HCT116 (cell line): ENCODE results near the gene FTCDNL1. TPM values are rescaled to one million over a fixed set of nuclear protein-coding genes. Genes with fewer than 3 reads are reported as not detected.

Source experiments
- ATAC-seq: fragments of 200-7000 bp; cut with Tn5 transposase; 2 replicates; pipeline ENCODE4 v1.9.1; 2020; ENCODE audit warnings: mild to moderate bottlenecking, moderate library complexity
- BruUV-seq: library from RNA; stranded (reverse); fragments of 400-500 nt; replicated peaks from 2 replicates; lab custom pipeline; 2021; lab: Mats Ljungman, UMichigan
- CTCF ChIA-PET: fragments of 300-600 bp; sonication (Branson Sonifier 250); formaldehyde crosslinking; loops from one replicate; lab custom pipeline; 2021; ENCODE audit warnings: antibody characterized with exemption; lab: Charles Lee
- POLR2A ChIA-PET: fragments of 300-600, 350-600 bp; sonication (Branson Sonifier 250); formaldehyde crosslinking; loops from one replicate; lab custom pipeline; 2021; ENCODE audit warnings: antibody characterized with exemption; lab: Charles Lee
- RAD21 ChIA-PET, 2 experiments: fragments of 300-600 bp; sonication (Branson Sonifier 250); formaldehyde crosslinking; loops; one replicate each; lab custom pipeline; 2023; ENCODE audit warnings: low total read pairs in 2 of 2; ENCODE audit not compliant: uncharacterized antibody in 2 of 2, unreplicated experiment in 2 of 2, low non-redundant PET in 1 of 2; lab: Charles Lee
- DNase-seq: peaks from one replicate; pipeline ENCODE4 v3.0.0-alpha.2; 2010; ENCODE audit warnings: low read depth, low spot score
- H2AFZ ChIP-seq: fragments of 200-600 bp; shearing (Covaris generic), sonication (generic); 2 replicates; pipeline ENCODE4 v1.6.1; 2017; ENCODE audit warnings: low read depth, mixed run types, mixed read lengths, antibody characterized with exemption, low read length; ENCODE audit not compliant: poor library complexity, severe bottlenecking
- H3K27ac ChIP-seq: 2 replicates; pipeline ENCODE4 v1.5.1; 2012; ENCODE audit warnings: low read depth, low read length
- H3K27me3 ChIP-seq: fragments of 200-600 bp; sonication (generic); 2 replicates; pipeline ENCODE4 v1.6.1; 2016; ENCODE audit warnings: mixed run types, low read length, mixed read lengths; ENCODE audit not compliant: insufficient read depth
- H3K36me3 ChIP-seq, 2 experiments: fragments of 200-500 bp in 1 of 2; fragments of 200-600 bp in 1 of 2; sonication (Bioruptor generic) in 1 of 2; sonication (generic) in 1 of 2; 2 replicates each; pipeline versions ENCODE4 v1.5.1 to v1.6.1; 2014 to 2016; ENCODE audit warnings: low read length in 2 of 2, inconsistent platforms in 1 of 2, mixed read lengths in 1 of 2, mixed run types in 1 of 2; ENCODE audit not compliant: insufficient read depth in 2 of 2, control insufficient read depth in 1 of 2
- H3K4me1 ChIP-seq, 2 experiments: fragments of 200-600 bp in 1 of 2; sonication (generic) in 1 of 2; 2 replicates each; pipeline versions ENCODE4 v1.5.1 to v1.6.1; 2012 to 2017; ENCODE audit warnings: low read length in 2 of 2, inconsistent platforms in 1 of 2, mild to moderate bottlenecking in 1 of 2, mixed read lengths in 1 of 2, mixed run types in 1 of 2, moderate library complexity in 1 of 2; ENCODE audit not compliant: insufficient read depth in 2 of 2, control insufficient read depth in 1 of 2
- H3K4me2 ChIP-seq: fragments of 200-600 bp; sonication (generic); 2 replicates; pipeline ENCODE4 v1.6.1; 2017; ENCODE audit warnings: mixed run types, low read length, mixed read lengths
- H3K4me3 ChIP-seq, 2 experiments: fragments of 200-600 bp in 1 of 2; sonication (generic) in 1 of 2; replicated peaks in 1 of 2; 2 replicates each; pipeline ENCODE4 v1.5.1; 2011 to 2016; ENCODE audit warnings: low read length in 2 of 2, control low read depth in 1 of 2, low read depth in 1 of 2, mild to moderate bottlenecking in 1 of 2, mixed read lengths in 1 of 2, mixed run types in 1 of 2
- H3K79me2 ChIP-seq: fragments of 200-600 bp; sonication (generic); 2 replicates; pipeline ENCODE4 v1.6.1; 2017; ENCODE audit warnings: mild to moderate bottlenecking, mixed run types, low read length, moderate library complexity, mixed read lengths; ENCODE audit not compliant: insufficient read depth
- H3K9ac ChIP-seq: fragments of 200-600 bp; sonication (generic); 2 replicates; pipeline ENCODE4 v1.6.1; 2016; ENCODE audit warnings: low read length, mixed read lengths
- H3K9me2 ChIP-seq: fragments of 200-600 bp; sonication (generic), shearing (Covaris generic); 2 replicates; pipeline ENCODE4 v1.6.1; 2017; ENCODE audit warnings: mixed run types, mild to moderate bottlenecking, moderate library complexity; ENCODE audit not compliant: insufficient read depth
- H3K9me3 ChIP-seq, 2 experiments: fragments of 200-500 bp in 1 of 2; fragments of 200-600 bp in 1 of 2; sonication (Bioruptor generic) in 1 of 2; sonication (generic) in 1 of 2; 2 replicates each; pipeline ENCODE4 v1.6.1; 2014 to 2017; ENCODE audit warnings: low read length in 2 of 2, mixed read lengths in 2 of 2, inconsistent platforms in 1 of 2, low read depth in 1 of 2, mild to moderate bottlenecking in 1 of 2, mixed run types in 1 of 2, moderate library complexity in 1 of 2; ENCODE audit not compliant: control insufficient read depth in 1 of 2, insufficient read depth in 1 of 2
- H4K20me1 ChIP-seq: fragments of 200-600 bp; sonication (generic), shearing (Covaris generic); 2 replicates; pipeline ENCODE4 v1.6.1; 2017; ENCODE audit warnings: mixed run types, mild to moderate bottlenecking, moderate library complexity; ENCODE audit not compliant: insufficient read depth
- CBX3 ChIP-seq: IDR thresholded peaks from 2 replicates; pipeline ENCODE4 v1.6.1; 2012; ENCODE audit warnings: low read depth
- CEBPB ChIP-seq: IDR thresholded peaks from 2 replicates; pipeline ENCODE4 v1.6.1; 2012; ENCODE audit warnings: low read depth
- EZH2phosphoT487 ChIP-seq: fragments of 200-600 bp; IDR thresholded peaks from 2 replicates; pipeline ENCODE4 v1.6.1; 2018; ENCODE audit warnings: antibody characterized with exemption, borderline replicate concordance
- SIN3A ChIP-seq: IDR thresholded peaks from 2 replicates; pipeline ENCODE4 v1.6.1; 2012; ENCODE audit warnings: low read depth
- SRF ChIP-seq: IDR thresholded peaks from 2 replicates; pipeline ENCODE4 v1.6.1; 2012; ENCODE audit warnings: low read depth
- TCF7L2 ChIP-seq: IDR thresholded peaks from 2 replicates; pipeline ENCODE4 v1.7.0; 2011; ENCODE audit warnings: borderline replicate concordance, inconsistent platforms; ENCODE audit not compliant: insufficient read depth, insufficient read length; ENCODE audit errors: extremely low read depth
- YY1 ChIP-seq: IDR thresholded peaks from 2 replicates; pipeline ENCODE4 v1.6.1; 2011; ENCODE audit warnings: low read length, low read depth, moderate library complexity, mild to moderate bottlenecking; ENCODE audit not compliant: insufficient replicate concordance; ENCODE audit errors: extremely low read depth
- intact Hi-C: fragments of 100-400 bp; cut with micrococcal nuclease; formaldehyde crosslinking; loops from 2 replicates; pipeline ENCODE4 v1.10.0; 2022
- total RNA-seq: library from RNA; stranded (reverse); gene quantifications from one replicate; pipeline ENCODE4 v1.2.1, GENCODE V29; 2021; ENCODE audit not compliant: unreplicated experiment
- TF ChIP-seq, protein P1 (sequence below): IDR thresholded peaks from 2 replicates; pipeline ENCODE4 v1.6.1; 2012
- TF ChIP-seq, protein P2 (sequence below), 3 experiments: fragments of 200-600 bp in 1 of 3; sonication (generic) in 1 of 3; IDR thresholded peaks in 2 of 3; conservative IDR thresholded peaks in 1 of 3; 2 replicates each; pipeline ENCODE4 v1.5.1; 2012 to 2017; ENCODE audit warnings: low read depth in 2 of 3, low read length in 2 of 3, antibody characterized with exemption in 1 of 3, borderline replicate concordance in 1 of 3, control low read depth in 1 of 3, mild to moderate bottlenecking in 1 of 3, mixed read lengths in 1 of 3, mixed run types in 1 of 3, moderate library complexity in 1 of 3; ENCODE audit not compliant: insufficient read depth in 1 of 3

FTCDNL1 gene
- total RNA-seq, 1 experiment from 2014 or later: 2.6 TPM

DNA sequence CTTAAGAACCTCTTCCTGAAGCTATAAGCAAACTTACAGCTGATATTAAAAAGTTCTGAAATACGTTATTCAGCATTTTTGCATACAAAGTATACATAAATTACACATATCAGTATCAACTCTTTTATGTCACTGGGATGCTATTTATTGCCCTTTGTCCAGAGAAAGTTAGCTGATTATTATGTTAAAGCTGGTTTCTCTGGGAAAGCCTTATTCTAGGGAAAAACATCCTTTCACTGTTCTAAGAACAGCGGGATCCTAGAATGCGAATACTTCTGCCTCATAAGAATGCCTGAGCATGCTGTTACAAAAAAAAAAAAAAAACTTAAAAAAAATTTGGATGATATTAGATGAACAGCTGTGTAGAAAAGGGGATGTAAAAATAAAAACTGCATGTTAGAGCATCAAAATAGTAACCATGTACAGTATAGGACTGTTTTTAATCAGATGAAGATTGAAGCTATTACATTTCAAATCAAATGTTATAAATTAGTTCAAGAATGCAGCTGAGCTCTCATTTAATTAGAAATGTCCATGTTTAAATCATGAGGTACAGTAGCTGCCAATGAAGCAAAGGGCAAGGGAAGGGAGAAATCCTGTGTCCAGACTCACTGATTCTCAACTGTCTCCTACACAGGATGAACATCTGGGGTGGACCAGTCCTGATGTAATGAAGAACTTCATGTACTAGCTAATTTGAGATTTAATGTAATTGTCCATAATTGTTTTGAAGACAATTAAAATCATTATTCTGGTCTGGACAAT lies 8.2 kb downstream of the FTCDNL1 start:
- no TSS peak for BruUV-seq
- CTCF ChIA-PET: no interaction called here

More for the DNA sequence above, 8.2 kb downstream of the FTCDNL1 start:
- no peaks in the 10 kb centered on the region for H3K4me1 ChIP-seq
- H3K27me3 ChIP-seq: no peaks in the 10 kb centered on the region
- H3K4me2 ChIP-seq: no peak overlapping the region
- intact Hi-C loops: no loop called here
- ChIA-PET RAD21 (no interaction called here), POLR2A (no interaction called here)
- H3K79me2 ChIP-seq: no peaks in the 10 kb centered on the region
- TF ChIP-seq, protein P1, sequence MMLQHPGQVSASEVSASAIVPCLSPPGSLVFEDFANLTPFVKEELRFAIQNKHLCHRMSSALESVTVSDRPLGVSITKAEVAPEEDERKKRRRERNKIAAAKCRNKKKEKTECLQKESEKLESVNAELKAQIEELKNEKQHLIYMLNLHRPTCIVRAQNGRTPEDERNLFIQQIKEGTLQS: no peak
- no peak for TF ChIP-seq CEBPB
- TF ChIP-seq, protein P2, sequence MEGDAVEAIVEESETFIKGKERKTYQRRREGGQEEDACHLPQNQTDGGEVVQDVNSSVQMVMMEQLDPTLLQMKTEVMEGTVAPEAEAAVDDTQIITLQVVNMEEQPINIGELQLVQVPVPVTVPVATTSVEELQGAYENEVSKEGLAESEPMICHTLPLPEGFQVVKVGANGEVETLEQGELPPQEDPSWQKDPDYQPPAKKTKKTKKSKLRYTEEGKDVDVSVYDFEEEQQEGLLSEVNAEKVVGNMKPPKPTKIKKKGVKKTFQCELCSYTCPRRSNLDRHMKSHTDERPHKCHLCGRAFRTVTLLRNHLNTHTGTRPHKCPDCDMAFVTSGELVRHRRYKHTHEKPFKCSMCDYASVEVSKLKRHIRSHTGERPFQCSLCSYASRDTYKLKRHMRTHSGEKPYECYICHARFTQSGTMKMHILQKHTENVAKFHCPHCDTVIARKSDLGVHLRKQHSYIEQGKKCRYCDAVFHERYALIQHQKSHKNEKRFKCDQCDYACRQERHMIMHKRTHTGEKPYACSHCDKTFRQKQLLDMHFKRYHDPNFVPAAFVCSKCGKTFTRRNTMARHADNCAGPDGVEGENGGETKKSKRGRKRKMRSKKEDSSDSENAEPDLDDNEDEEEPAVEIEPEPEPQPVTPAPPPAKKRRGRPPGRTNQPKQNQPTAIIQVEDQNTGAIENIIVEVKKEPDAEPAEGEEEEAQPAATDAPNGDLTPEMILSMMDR (IDR thresholded peaks at IDR 0.05 in 2 of 3, conservative IDR thresholded peaks at IDR 0.05 in 1 of 3; ENCODE audit: borderline replicate concordance in 1 of 3, insufficient read depth in 1 of 3, low read depth in 2 of 3, low read length in 2 of 3): no peak
- TF ChIP-seq SIN3A: no peak
- no peak for TF ChIP-seq YY1
- TF ChIP-seq TCF7L2: no peak
- TF ChIP-seq CBX3: no peak
- no peak for TF ChIP-seq EZH2phosphoT487
- no peak for TF ChIP-seq SRF
- no peak overlapping the region for H3K4me3 ChIP-seq
- no peaks in the 10 kb centered on the region for H4K20me1 ChIP-seq
- no peaks in the 10 kb centered on the region for H3K9me2 ChIP-seq
- no peaks in the 10 kb centered on the region for H3K36me3 ChIP-seq
- H3K9ac ChIP-seq: no peak overlapping the region
- no peak for ATAC-seq
- DNase-seq: no peak
- H3K9me3 ChIP-seq: no peaks in the 10 kb centered on the region
- no peak overlapping the region for H2AFZ ChIP-seq
- H3K27ac ChIP-seq: no peak overlapping the region
